GM18873 (cell line): ENCODE results near the gene NFKBIE.

ENCODE experiments used
- ATAC-seq: cut with Tn5 transposase; IDR thresholded peaks from one replicate; pipeline ENCODE4 v1.9.1; 2021; ENCODE audit warnings: mild to moderate bottlenecking, moderate library complexity, moderate number of reproducible peaks; ENCODE audit not compliant: unreplicated experiment, low FRiP score

Gene NFKBIE

DNA sequence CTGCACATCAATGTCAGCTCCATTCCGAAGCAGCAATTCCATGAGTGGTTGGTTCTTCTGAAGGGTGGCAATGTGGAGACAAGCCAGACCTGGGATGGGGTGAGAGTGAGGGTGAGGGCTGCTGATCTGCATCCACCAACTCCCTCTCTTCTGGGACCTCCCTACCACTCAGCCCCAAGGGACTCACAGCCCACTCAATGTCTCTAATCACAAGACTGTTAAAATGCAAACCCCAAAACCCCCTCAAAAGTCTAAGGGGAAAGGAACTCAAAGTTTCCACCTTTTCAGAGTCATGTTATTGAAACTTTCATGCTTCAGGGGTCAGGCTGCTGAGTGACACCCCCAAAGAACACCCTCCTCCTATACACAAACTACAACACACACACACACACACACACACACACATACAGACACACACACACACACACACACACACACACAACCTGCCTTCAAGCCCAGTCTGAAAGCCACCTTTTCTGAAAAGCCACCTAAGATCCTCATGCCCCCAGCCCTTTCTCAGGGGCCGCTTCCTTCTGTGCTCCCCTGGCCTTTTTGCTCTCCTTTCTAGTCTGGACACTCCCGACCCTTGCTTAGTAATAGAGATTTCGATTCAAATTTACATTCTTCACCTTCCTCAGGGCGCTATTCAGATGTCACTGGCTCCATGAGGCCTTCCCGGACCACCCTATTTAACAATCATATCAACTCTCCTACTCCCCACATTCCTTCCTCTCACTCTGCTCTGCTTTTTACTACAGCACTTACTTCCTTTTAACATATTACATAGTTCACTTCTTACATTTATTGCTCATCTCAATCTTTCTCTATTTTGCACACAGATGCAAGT, 4.7 kb downstream of the NFKBIE start:
- ATAC-seq = no peak

DNA sequence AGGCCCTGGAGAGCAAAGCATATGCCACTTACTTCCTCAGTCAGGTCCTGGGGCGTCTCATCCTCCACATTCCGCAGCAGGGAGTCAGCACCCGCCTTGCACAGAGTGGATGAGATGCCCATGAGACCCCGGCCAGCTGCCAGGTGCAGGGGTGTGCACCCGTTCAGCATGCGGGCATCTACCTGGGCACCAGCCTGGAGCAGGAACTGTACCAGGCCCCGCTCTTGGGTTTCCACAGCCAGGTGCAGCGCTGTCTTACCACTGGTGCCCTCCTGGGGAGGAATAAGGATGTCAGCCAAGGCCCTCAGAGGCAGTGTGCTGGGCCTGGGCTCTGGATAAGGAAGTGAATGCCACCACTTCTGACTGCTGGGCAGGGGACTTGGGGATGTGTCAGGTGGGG, 5.3 kb downstream of the NFKBIE start:
- no peak for ATAC-seq

DNA sequence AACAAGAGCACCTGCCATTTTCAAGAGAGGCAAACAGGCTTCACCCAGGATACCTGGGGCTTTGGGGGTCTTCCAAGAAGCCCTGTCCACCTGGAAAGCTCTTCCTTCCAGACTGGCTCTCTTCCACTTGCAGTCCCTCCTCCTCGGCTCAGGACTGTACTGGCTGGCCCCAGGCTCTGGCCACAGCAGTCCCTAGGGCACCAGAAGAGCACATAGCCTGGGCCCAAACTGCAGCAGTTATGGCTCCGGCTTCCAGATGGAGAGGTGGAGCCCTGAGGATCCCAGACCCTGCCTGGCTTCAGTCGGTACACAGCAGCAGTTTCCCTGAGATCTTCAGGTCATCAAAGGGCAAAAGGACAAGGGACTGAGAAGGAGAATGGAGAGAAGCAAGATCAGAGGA, 6.4 kb downstream of the NFKBIE start:
- no peak for ATAC-seq

DNA sequence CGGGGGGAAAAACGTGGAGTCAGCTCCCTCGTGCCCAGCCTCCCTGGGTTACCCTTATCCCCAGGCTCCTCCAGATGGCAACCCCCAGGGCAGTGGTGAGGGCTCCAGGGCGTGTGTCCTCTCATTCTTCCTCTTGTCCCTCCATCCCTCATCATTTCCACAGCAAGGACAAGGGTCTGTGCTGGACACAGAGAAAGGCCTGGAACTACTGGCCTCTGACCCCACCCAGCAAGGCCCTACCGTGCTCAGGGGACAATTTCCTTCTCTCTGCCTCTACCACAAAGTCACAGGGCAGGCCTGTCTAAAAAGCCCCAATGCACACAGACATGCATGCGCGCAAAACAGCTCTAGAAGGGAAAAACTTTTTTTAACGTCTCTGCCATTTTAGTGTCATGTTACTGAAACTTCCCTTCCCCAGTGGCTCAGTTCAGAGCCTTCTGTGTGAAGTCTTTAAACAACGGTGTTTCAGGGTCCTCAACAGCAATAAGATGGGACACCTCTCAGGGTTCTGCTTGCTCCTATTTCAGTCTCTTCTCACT, 7.0 kb downstream of the NFKBIE start:
- ATAC-seq = no peak

DNA sequence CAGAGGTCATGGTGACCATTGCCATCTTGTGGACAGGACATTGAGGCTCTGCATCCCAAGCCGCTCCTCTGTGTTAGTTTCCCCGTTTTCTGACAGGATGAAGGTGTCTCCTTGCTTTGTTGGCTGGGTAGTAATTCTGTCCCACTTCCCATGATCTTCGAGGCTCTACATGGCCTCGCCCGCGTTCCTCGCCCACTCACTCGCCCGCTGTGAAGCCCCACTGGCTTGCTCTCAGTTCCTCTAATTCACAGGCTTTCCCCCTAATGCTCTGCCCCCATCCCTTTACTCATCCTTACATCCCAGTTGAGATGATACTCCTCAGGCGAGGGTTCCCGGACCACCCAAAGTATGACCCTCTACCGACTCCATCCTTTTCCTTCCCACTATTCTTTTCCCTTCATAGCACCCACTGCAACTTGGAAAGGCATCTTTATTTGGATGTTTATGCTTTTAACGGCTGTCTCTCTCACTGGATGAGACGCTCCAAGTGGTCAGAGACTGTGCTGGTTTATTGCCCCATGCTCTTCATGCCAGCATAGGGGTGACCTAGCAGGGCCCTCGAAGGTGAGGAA, 7.5 kb downstream of the NFKBIE start:
- ATAC-seq = no peak

DNA sequence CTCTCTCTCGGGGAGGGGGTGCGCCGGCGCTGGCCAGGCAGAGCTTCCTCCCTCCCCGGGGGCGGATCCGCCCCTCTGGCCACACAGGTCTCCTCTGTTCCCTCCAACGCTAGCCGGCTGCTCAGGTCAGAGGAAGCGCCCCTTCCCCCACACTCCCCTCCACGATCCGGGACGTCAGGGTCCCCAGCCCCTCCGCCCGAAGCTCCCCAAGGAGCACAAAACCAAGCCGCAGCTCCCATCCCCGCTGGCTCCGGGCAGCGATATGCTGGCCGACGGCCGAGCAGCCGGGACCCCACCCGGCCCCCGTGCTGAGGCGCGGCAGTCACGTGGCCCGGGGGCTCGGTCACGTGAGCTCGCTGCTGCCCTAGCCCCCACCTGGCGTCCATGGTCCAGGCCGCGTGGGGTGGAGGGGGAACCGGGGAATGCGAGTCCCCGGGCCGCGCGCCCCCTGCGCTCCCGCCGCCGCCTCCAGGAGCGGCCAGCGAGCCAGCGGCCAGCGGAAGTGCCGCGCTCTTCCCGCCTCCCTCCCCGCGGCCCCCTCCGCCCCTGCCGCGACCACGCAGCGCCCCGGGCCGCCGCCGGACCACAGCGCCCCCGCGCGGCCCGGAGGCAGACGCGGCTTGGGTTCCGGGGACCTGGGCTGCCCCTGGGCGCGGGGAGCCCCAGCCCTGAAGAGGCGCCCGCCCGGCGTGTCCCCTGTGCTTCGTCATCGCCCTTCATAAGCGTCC, 8.2 kb downstream of the NFKBIE start, which contains the start of gene SLC35B2:
TSS of gene SLC35B2 (minus strand) at position 504 of the 728 bp plus-strand sequence. CDS start at position 386, 118 bp downstream.
- no peak for ATAC-seq

DNA sequence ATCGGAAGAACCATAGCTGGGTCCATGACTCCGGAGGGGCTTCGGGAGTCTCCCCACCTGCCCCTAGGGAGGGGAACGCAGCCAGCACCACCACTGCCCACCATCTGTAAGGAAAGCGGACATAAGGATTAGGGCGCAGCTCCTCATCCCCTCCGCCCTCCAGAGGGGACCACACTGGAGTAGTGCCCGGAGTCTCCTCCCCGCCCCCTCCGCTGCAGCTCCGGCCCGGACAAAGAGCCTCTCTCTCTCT, 8.7 kb downstream of the NFKBIE start:
- ATAC-seq = no peak

DNA sequence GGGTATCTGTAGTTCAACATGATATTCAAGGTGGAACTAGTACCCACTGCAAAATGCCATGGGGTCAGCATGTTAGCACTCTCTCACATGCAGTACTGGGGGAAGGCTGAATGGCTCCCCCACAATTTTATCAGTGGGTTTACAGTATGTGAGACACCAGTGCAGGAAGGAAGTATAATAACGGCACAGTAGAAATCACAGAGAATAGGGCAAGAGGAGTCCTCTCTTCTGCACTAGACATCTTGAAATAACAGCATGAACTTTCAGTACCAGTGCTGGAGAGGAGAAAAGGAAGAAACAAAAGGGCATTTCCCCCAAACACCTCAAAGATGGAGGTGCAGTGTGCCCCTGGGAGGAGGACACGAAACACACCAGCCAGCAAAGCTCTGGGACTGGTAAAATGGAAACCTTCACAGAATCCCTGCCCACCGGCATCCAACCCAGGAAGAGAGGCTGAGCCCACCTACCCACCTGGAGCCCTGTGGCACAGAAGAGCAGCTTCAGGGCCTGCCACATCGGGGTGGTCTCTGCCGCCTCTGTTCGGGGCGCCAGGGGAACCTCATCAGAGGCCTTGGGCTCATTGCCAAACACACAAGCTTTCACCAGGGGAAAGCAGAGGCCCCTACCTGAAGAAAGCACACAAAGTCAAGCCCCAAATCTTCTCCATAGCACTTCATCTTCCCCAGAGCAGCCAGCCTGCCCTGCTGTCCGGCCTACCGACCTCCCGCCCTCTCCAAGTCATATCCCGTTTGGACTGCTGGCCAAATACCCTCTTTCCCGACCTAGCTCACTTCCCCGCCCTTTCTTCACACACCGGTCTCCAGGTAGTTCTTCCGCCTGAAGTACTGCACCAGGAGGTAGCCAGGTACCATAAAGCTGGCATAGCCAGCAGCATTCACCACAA, 9.2 kb downstream of the NFKBIE start:
- ATAC-seq = no peak

DNA sequence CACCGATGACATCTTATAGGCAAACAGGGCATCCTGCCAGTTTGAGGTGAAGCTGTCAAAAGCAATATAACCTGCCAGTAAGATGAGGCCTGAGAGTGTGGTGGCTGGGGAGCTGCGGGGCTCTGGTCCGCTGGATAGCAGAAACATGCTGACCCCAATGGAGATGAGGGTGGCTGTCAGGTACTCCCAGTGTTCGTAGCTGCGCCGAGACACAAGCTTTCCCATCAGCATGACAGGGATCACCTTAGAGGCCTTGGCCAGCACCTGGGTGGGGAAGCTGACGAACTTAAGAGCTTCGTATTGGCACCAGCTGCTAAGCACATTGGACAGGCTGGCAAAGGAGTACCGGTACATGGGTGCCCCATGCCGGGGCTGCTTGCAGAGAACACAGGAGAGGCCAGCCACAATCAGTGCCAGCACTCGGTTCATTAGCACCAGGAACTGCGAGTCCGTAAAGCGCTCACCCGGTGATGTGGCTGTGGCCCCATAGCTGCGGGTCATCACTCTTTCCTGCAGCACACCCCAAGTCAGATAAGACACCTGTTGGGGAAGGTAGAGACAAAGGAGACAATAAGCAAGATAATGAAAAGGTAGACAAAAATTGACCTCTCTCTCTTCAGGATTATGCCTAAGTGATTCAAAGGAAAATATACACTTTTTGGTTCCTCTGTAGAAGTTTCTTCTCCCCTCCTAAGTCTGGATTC, 10.1 kb downstream of the NFKBIE start:
- no peak for ATAC-seq

DNA sequence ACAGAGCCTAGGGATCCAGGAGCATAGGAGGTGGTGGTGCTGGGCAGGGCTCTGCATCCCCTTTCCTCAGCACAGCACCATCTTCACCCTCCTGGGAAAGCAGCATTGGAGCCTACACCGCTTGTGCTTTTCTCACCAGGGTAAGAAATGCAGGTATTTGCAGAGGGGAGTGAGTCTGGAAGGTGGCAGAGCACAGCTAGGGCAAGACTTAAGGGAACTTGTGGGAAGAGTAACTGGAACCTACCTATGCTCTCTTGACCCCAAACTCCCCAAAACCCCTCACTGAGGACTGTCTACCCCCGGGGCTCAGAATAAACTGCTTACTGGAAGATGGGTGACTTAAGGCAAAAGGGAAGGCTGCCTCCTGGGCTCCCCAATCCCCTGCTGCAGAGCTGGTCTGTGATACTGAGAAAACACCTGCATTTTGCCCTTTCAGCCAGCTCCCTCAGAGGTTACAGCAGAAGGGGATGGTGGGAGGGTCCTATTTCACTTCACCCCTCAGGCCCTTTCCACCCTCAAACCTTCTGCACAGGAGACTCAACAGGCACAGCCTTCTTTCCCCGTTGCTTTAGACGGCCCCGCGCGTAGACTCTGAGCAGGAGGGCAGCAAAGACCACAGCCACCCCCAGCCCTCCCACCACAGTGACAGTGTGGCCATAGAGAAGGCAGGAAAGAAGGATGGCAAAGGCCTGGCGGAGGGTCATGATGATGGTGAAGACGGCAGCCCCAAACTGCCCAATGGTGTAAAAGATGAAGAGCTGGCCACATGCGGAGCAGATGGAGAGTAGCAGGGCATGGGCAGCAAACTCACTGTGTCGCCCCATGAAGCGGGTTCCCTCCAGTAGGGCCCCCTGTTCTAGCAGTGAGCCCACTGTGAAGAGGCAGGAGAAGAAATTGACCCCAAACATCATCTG, 10.9 kb downstream of the NFKBIE start:
- no peak for ATAC-seq

DNA sequence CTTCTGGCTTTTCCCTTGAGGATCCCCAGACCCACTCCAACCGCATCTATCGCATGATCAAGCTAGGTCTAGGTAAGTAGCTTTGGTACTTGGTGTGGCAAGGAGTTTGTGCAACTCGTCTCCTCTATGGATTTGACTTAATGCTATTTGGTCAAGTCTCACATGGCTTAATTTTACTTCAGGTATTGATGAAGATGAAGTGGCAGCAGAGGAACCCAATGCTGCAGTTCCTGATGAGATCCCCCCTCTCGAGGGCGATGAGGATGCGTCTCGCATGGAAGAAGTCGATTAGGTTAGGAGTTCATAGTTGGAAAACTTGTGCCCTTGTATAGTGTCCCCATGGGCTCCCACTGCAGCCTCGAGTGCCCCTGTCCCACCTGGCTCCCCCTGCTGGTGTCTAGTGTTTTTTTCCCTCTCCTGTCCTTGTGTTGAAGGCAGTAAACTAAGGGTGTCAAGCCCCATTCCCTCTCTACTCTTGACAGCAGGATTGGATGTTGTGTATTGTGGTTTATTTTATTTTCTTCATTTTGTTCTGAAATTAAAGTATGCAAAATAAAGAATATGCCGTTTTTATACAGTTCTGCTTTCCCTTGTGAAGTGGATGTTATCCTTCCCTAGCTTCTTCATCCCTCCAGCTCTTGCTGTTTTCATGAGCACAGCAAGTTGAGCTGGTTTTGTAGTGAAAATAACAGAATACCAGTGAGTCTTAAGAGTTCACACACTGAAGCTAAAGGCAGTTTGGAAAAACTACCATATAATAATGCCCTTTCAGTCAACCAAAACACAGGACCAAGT, 11.8 kb downstream of the NFKBIE start:
- ATAC-seq = no peak

DNA sequence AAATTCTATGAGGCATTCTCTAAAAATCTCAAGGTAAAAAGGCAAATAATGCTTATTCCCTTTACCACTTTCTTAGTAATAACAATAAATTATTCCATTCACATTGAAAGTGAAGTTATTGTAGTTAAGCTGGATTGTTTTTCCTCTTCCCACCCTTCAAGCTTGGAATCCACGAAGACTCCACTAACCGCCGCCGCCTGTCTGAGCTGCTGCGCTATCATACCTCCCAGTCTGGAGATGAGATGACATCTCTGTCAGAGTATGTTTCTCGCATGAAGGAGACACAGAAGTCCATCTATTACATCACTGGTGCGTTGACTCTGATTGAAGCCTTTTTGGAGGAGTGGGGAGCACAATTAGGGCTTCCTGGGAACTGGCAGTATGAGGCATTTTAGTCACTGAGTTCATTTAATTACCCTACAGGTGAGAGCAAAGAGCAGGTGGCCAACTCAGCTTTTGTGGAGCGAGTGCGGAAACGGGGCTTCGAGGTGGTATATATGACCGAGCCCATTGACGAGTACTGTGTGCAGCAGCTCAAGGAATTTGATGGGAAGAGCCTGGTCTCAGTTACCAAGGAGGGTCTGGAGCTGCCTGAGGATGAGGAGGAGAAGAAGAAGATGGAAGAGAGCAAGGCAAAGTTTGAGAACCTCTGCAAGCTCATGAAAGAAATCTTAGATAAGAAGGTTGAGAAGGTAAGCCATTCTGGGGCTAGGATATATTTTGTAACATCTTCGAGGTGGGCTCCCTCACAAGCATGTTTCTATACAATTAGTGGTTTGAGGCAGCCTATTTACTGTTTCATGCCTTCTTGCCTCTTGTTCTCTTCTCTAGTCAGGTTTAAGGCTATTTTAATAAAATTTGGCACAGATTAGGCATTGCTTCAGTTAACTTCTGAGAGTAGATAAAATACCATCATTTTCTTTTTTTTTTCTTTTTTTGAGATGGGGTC, 13.5 kb downstream of the NFKBIE start:
- ATAC-seq = no peak

DNA sequence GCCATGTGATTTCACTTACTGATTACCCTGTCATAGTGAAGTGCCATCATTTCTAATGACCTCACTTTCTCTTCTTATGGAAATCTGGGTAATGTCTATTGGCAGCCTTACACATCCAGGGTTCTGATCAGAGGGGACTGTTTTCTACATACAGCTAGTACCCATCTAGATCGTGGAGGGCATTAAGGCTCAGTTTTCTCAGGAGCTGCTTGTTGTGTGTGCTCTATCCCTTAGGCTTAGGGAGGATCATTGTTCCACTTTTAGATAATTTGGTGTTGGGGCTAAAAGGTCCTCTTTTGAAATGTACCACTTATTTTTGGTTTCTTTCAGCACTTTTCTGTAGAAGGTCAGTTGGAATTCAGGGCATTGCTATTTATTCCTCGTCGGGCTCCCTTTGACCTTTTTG, 14.6 kb downstream of the NFKBIE start:
- no peak for ATAC-seq

DNA sequence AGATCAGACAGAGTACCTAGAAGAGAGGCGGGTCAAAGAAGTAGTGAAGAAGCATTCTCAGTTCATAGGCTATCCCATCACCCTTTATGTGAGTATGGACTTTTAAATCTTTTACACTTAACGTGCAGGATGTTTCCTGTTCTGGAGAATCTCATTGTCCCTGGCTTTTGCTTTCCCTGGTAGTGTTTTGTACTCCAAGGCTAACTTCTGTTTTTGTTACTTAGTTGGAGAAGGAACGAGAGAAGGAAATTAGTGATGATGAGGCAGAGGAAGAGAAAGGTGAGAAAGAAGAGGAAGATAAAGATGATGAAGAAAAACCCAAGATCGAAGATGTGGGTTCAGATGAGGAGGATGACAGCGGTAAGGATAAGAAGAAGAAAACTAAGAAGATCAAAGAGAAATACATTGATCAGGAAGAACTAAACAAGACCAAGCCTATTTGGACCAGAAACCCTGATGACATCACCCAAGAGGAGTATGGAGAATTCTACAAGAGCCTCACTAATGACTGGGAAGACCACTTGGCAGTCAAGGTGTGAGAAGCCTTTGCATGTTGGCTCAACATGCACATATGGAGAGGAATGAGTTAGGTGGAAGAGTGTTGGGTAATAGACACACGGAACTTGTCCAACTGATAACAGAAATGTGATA, 15.2 kb downstream of the NFKBIE start:
- ATAC-seq = no peak

DNA sequence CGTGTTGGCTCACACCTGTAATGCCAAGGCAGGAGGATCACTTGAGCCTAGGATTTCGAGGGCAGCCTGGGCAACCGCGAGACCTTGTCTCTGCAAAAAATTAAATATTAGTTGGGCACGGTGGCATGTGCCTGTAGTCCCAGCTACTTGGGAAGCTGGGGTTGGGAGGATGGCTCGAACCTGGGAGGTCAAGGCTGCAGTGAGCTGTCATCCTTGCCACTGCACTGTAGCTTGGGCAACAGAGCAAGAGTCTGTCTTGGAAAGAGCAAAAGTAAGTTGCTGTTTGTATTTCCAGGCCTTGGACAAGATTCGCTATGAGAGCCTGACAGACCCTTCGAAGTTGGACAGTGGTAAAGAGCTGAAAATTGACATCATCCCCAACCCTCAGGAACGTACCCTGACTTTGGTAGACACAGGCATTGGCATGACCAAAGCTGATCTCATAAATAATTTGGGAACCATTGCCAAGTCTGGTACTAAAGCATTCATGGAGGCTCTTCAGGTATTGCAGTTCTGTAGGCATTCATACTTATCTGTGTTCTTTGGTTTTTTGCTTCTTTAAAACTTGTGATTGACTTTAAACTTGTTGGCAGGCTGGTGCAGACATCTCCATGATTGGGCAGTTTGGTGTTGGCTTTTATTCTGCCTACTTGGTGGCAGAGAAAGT, 16.1 kb downstream of the NFKBIE start:
- ATAC-seq = no peak

DNA sequence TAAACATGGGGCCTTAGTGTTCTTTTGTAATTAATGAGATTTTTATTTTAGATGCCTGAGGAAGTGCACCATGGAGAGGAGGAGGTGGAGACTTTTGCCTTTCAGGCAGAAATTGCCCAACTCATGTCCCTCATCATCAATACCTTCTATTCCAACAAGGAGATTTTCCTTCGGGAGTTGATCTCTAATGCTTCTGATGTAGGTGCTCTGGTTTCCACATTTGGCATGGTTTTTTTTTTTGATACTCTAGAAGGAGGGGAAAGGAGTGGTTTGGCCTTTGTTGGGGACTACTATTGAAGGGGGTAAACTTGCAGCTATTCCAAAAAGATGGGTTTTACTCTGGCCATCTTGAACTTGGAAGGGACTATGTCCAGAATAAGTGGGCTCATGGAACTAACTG, 16.8 kb downstream of the NFKBIE start:
- ATAC-seq = no peak
